Erythroblast (primary cell): ENCODE results near the gene FBXO15.

Experiments used
- DNase-seq, 2 experiments: peaks; one replicate each; lab custom pipeline; 2025; lab: John Stamatoyannopoulos, UW
- GATA1 ChIP-seq: IDR thresholded peaks from 2 replicates; pipeline ENCODE4 v1.6.1; 2011; ENCODE audit warnings: low read depth, mild to moderate bottlenecking, control low read depth, low read length, moderate library complexity
- POLR2A ChIP-seq: IDR thresholded peaks from 2 replicates; pipeline ENCODE4 v1.6.1; 2011; ENCODE audit warnings: mild to moderate bottlenecking, low read length

Gene FBXO15, protein sequence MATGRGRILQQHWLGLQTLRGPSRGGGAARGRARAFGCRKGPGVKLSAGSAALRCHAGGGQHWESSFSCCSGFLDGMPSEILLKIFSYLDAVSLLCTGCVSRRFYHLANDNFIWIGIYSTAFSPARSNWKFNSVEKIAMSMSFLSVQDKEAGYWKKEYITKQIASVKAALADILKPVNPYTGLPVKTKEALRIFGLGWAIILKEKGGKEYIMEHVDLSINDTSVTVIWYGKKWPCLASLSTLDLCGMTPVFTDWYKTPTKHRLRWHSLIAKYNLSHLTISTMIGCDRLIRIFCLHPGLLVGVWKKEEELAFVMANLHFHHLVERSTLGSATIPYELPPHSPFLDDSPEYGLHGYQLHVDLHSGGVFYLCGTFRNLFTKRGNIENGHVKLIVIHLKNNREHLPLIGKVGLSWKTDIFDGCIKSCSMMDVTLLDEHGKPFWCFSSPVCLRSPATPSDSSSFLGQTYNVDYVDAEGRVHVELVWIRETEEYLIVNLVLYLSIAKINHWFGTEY

GRCh38 chr18:74147779-74148542, at the start of gene FBXO15, which contains the start of gene TIMM21:
Gene FBXO15, minus strand, starts transcription at chr18:74147834. Its CDS starts 49 bp downstream, at chr18:74147785.
Gene TIMM21, plus strand, starts transcription at chr18:74148523. Its CDS starts 286 bp downstream, at chr18:74148809.
- TF ChIP-seq POLR2A (peak; percentile 97), GATA1 (no peak)
- DNase-seq: peak; percentile 100

DNA sequence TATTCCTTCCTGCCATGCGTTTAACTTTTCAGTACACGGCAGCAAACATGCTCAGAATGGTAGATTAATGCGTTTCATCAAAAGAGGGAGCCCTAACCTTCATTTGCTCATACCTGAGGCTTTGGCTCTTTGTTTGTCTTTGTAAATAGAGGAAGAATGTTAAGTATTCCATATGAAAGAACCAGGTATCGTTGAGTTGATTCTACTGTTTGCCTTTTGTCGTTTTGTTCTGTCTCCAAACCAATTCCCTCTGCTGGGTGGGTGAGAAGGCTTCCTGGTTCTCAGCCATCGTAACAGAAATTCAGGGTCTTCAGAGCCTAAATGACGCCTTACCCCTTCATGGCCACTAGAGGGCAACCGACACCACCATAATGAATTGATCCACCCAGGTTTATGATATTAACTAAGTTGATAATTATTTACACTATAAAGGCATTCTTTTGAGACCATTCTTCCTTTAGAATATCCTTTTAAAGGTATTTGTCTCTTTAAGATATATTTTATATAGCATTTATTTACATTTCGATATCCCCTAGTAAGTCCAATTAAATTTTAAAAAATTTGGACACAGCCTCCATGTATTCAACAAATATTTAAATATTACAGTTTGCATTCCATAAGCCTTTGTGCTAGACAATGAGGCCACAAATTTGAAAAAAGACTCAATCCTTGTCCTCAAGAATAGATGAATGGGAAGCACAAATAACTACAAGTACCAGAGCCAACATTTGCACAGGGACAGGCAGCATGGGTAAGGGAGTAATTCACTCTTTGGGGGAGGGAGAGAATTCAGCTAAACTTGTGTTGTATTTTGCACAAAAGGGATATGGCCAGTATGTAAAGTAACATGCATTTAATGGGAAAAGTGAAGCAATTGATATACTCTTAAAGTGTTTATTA, 48.8 kb upstream of the FBXO15 start:
- peak; percentile 85 to 91 for DNase-seq
- TF ChIP-seq POLR2A: no peak
- no peak for TF ChIP-seq GATA1

GRCh38 chr18:74194691-74195090, 47.1 kb upstream of the FBXO15 start:
- DNase-seq: no peak

DNA sequence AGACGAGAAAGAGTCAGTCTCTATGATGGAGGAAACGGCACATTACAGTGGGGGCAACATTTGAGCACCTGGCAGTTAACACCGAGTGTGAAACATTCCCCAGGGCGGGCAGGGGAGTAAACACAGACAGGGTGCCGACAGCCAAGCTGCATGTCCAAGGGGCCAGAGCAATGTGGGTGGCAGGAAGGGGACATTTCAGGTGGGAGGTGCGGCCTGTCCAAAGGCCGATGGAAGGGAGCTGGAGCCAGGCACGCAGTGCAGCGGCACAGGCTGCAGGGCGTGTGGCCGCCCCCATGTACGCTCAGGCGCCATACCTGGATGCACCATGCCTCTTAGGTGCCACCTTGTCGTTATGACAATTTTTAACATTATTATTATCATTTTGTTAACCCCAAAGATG, 43.9 kb upstream of the FBXO15 start:
- TF ChIP-seq POLR2A (no peak), GATA1 (no peak)
- DNase-seq: no peak

More at GRCh38 chr18:74194691-74195090, 47.1 kb upstream of the FBXO15 start:
- TF ChIP-seq GATA1 (no peak), POLR2A (no peak)

DNA sequence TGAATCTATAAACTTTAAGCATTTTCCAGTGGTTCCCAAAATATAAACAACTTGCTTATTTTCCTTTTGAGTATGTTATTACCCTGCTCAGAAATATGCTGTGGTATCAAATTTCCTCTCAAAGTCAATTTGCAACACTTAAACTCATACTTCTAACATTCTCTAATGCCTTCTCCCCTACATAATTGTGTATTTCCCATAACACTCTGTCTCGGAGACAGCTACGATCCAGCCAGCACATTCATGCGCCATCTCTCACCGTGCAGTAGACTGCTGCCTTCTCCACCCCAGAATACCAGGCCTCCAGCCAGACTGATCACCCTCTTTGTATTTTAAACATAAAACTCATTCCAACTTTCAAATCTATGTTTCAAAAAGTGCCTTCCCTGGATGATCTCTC, 42.5 kb upstream of the FBXO15 start:
- TF ChIP-seq POLR2A: no peak
- no peak for TF ChIP-seq GATA1
- no peak for DNase-seq

DNA sequence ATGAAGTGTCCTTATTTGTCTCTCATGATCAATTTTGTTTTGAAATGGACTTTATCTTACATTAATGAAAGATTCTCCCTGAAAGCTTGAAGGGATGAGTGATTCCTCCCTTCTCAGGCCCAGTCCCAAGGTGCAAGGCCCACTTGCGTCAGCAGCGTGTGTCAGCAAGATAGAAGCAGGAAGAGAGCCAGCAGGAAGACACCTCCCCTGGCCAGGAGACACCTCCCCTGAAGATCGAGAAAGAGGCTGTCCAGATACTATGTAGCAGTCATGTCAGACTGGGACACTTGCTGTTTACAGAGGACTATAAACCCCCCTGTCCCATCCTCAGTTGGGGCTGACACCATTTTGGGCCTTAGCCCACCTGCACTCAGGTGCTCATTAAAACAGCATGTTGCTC, 39.0 kb upstream of the FBXO15 start:
- TF ChIP-seq POLR2A: no peak
- no peak for TF ChIP-seq GATA1
- peak; percentile 21 to 51 for DNase-seq

- TF ChIP-seq POLR2A: no peak
- TF ChIP-seq GATA1: no peak
- DNase-seq: no peak
These were observed 38.2 kb upstream of the FBXO15 start for GRCh38 chr18:74185860-74186259.

DNA sequence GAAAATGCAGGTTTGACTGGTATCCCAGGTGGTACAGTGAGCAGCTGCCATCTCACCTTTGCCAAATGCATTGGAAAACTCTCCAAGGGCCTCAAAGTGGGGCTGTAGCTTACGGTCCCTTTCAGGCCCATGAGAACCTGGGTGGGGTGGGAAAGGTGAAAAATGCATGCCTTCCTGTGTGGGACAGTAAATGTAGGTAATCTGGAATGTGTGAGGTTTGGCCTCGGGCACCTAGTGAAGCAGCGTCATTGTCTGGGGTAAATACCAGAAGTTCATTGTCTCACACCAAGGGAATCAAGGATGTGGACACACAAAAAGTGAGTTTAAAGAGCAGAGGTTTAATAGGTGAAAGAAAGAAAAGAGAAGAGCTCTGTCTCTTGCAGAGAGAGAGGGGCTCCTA, 37.2 kb upstream of the FBXO15 start:
- no peak for DNase-seq
- TF ChIP-seq GATA1: no peak
- no peak for TF ChIP-seq POLR2A

DNA sequence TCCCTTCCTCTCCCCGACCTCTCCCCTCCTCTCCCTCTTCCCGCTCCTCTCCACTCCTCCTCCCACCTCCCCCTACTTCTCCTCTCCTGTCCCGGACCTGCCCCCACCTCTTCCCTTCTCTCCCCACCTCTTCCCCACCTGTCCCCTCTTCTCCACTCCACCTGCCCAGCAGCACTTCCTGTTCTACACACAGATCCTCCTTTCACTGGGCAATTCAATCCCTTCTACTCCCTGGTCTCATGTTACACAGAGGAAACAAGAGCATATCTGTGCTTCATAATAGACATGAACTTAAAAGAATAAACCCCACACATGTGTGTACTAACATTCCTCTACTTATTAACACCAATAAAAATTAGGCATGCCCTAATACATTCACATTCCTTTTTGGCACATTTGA, 35.5 kb upstream of the FBXO15 start:
- TF ChIP-seq GATA1 (no peak), POLR2A (no peak)
- no peak for DNase-seq

GRCh38 chr18:74182335-74182734, 34.7 kb upstream of the FBXO15 start:
- no peak for DNase-seq

DNA sequence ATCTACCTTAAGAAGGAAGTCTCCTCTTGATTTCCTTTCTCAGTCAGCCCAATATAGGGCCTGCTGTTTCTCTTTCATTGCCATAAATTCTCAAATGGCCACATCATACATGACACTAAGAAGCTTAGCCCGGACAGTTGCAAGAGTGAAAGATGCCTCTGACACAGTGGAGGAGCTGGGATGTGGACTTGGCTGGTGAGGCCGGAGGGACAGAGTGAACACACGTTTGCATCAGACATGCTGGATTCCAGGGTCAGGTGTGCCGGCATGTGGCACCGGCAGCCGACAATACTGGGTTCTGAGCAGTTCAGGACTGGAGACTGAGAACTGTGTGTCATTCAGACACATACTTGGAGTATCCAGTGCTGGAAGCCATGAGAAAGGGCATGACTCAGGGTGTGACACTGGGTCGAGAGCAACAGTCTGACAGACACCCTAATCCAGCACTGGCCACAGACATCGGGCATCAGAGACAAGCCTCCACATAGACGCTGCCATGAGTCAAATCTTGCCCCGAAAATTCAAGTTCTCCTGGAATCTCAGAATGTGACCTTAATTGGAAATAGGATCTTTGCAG, 32.1 kb upstream of the FBXO15 start:
- DNase-seq: no peak
- no peak for TF ChIP-seq GATA1
- no peak for TF ChIP-seq POLR2A

More at GRCh38 chr18:74182335-74182734, 34.7 kb upstream of the FBXO15 start:
- TF ChIP-seq GATA1 (no peak), POLR2A (no peak)

GRCh38 chr18:74178884-74179283, 31.2 kb upstream of the FBXO15 start:
- no peak for TF ChIP-seq POLR2A
- no peak for TF ChIP-seq GATA1
- no peak for DNase-seq
